H1 (cell line): ENCODE measurements around the gene NTPCR. TPM values are rescaled to one million over a fixed set of nuclear protein-coding genes. Genes with fewer than 3 reads are reported as not detected.

Experiments used
- CBX5 ChIP-seq: fragments of 300-800, 300-1000 bp; sonication (generic); IDR thresholded peaks from 2 replicates; pipeline ENCODE4 v1.7.1; 2016; ENCODE audit warnings: antibody characterized with exemption, low read length, low read depth
- CHD7 ChIP-seq: fragments of 300-600 bp; sonication (generic); IDR thresholded peaks from 2 replicates; pipeline ENCODE4 v1.7.1; 2012; ENCODE audit warnings: low read length, moderate library complexity, mild to moderate bottlenecking, inconsistent platforms; ENCODE audit not compliant: insufficient replicate concordance
- CTBP2 ChIP-seq: IDR thresholded peaks from 2 replicates; pipeline ENCODE4 v1.7.0; 2011; ENCODE audit warnings: borderline replicate concordance, mild to moderate bottlenecking, moderate library complexity, mixed read lengths, low read length; ENCODE audit not compliant: insufficient read depth, insufficient read length
- EGR1 ChIP-seq: IDR thresholded peaks from 2 replicates; pipeline ENCODE4 v1.6.1; 2011; ENCODE audit warnings: low read depth, low read length, borderline replicate concordance
- FOSL1 ChIP-seq: IDR thresholded peaks from 2 replicates; pipeline ENCODE4 v1.6.1; 2011; ENCODE audit warnings: mild to moderate bottlenecking, low read depth, low read length, moderate library complexity; ENCODE audit not compliant: insufficient read depth
- HDAC2 ChIP-seq, 2 experiments: fragments of 300-600 bp in 1 of 2; sonication (generic) in 1 of 2; IDR thresholded peaks; 2 replicates each; pipeline ENCODE4 v1.6.1; 2011 to 2012; ENCODE audit warnings: low read depth in 2 of 2, low read length in 2 of 2, mild to moderate bottlenecking in 2 of 2, moderate library complexity in 2 of 2, borderline replicate concordance in 1 of 2, inconsistent platforms in 1 of 2
- KDM1A ChIP-seq: fragments of 200-600, 300-600 bp; sonication (generic); IDR thresholded peaks from 2 replicates; pipeline ENCODE4 v1.7.1; 2016; ENCODE audit warnings: mild to moderate bottlenecking, low read length, borderline replicate concordance
- MAFK ChIP-seq: IDR thresholded peaks from 2 replicates; pipeline ENCODE4 v1.6.1; 2012; ENCODE audit warnings: low read depth, mild to moderate bottlenecking, improper control_type of control experiment, low read length
- POU5F1 ChIP-seq: IDR thresholded peaks from 2 replicates; pipeline ENCODE4 v1.6.1; 2011; ENCODE audit warnings: low read depth, mild to moderate bottlenecking, low read length, moderate library complexity
- TBP ChIP-seq: IDR thresholded peaks from 2 replicates; pipeline ENCODE4 v1.6.1; 2011; ENCODE audit warnings: low read depth, low read length, improper control_type of control experiment
- polyA plus RNA-seq, 7 experiments: library from polyadenylated mRNA; depleted of rRNA in 3 of 7; stranded (reverse) in 5 of 7; unstranded in 2 of 7; fragments of >200 nt in 5 of 7; fragments of 200-250 nt in 2 of 7; gene quantifications; 1 replicate in 5 of 7; 2 replicates in 1 of 7; 4 replicates in 1 of 7; pipeline versions ENCODE4 v1.2.1 to v1.2.3, GENCODE V29; 2011 to 2013; ENCODE audit warnings: missing spikeins in 2 of 7, mixed read lengths in 2 of 7
- total RNA-seq: library from RNA; stranded (reverse); fragmentation: NEBNext Ultra II Directional; extraction: Animal tissue kit (Norgen Biotek cat#: 25700); gene quantifications from 2 replicates; pipeline ENCODE4 v1.2.1, GENCODE V29; 2021

NTPCR gene
- total and polyA plus RNA-seq, 2 of the 8 experiments (the other 6 are each of a cell fraction or from before 2014, with no cell fraction given), result 22.6 to 73.1 TPM

- no peak for TF ChIP-seq POU5F1
- TF ChIP-seq MAFK, result no peak
- no peak for TF ChIP-seq CBX5
- TF ChIP-seq TBP, result no peak
- TF ChIP-seq EGR1, result no peak
- TF ChIP-seq CHD7, result no peak
- no peak for TF ChIP-seq FOSL1
- TF ChIP-seq KDM1A, result no peak
- no peak for TF ChIP-seq CTBP2
- TF ChIP-seq HDAC2 (IDR thresholded peaks at IDR 0.05; ENCODE audit: borderline replicate concordance in 1 of 2, low read depth in 2 of 2, low read length in 2 of 2), result no peak
Observed at GRCh38 chr1:232937741-232938375, 12.6 kb upstream of the NTPCR start (continued).
